ENCODE data around the gene CSN2.

DNA sequence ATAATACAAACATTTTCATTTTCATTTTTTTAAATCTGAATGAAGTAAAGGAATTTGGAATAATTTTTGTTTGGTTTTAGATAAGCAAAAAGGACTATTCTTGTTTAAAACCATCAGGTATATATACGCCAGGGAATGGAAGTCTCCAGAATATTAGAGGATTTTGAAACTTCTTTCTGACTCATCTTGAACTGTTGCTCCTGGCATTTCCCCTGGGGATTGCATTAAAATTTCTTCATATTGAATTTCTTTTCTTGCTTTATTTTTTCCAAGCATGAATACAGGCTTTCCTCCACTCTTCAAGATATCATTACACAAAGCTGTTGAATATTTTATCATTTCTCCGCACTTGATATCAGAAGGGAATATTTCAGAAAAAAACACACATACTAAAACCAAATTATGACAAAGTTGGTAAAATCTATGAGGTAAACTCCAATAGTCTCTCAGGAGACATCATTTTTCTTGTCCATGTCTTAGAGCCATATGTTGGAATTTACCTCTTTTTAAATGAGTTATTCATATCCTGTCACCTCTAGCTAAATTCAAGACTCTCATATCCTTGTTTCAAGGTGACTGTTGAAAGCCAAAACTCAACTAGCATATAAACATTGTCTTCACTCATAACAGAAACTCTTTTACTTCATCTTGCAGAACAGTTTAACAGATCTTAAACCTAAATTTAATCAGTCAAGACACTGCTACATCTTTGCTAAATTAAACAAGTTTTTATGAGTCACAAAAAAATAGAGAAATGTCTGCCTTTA is 55.3 kb downstream of the CSN2 start:
- TF ChIP-seq EP300 (conservative IDR thresholded peaks at IDR 0.05; ENCODE audit: poor library complexity, severe bottlenecking) (no peak), POLR2AphosphoS5 (IDR thresholded peaks at IDR 0.05) (no peak), SMC3 (conservative IDR thresholded peaks at IDR 0.05; ENCODE audit: poor library complexity) (no peak)
- TF ChIP-seq, protein P1, sequence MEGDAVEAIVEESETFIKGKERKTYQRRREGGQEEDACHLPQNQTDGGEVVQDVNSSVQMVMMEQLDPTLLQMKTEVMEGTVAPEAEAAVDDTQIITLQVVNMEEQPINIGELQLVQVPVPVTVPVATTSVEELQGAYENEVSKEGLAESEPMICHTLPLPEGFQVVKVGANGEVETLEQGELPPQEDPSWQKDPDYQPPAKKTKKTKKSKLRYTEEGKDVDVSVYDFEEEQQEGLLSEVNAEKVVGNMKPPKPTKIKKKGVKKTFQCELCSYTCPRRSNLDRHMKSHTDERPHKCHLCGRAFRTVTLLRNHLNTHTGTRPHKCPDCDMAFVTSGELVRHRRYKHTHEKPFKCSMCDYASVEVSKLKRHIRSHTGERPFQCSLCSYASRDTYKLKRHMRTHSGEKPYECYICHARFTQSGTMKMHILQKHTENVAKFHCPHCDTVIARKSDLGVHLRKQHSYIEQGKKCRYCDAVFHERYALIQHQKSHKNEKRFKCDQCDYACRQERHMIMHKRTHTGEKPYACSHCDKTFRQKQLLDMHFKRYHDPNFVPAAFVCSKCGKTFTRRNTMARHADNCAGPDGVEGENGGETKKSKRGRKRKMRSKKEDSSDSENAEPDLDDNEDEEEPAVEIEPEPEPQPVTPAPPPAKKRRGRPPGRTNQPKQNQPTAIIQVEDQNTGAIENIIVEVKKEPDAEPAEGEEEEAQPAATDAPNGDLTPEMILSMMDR (IDR thresholded peaks at IDR 0.05; ENCODE audit: poor library complexity, severe bottlenecking): no peak
